ENCODE data around the gene SFT2D1.

DNA sequence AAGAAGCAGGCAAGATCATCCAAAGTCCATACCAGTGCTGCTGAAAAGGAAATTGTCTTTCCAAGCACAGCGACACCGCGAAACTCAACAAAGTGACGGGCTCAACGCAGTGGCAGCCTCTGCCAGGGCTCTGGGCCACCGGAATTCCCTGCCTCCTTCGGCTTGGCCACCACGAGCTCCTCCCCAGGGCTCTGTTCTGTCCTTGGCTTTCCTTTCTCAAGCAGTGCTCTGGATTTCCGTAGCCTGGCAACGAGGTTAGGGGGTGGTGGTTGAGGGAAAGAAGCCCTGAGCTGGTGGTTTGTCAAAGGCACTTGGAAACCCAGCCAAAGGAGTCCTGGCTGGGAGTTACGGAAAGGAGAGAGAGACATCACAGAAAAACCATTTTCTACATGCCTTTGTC is 65.3 kb downstream of the SFT2D1 start:
- no peak for TF ChIP-seq POLR2A (IDR thresholded peaks at IDR 0.05)
- TF ChIP-seq, protein P1, sequence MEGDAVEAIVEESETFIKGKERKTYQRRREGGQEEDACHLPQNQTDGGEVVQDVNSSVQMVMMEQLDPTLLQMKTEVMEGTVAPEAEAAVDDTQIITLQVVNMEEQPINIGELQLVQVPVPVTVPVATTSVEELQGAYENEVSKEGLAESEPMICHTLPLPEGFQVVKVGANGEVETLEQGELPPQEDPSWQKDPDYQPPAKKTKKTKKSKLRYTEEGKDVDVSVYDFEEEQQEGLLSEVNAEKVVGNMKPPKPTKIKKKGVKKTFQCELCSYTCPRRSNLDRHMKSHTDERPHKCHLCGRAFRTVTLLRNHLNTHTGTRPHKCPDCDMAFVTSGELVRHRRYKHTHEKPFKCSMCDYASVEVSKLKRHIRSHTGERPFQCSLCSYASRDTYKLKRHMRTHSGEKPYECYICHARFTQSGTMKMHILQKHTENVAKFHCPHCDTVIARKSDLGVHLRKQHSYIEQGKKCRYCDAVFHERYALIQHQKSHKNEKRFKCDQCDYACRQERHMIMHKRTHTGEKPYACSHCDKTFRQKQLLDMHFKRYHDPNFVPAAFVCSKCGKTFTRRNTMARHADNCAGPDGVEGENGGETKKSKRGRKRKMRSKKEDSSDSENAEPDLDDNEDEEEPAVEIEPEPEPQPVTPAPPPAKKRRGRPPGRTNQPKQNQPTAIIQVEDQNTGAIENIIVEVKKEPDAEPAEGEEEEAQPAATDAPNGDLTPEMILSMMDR (IDR thresholded peaks at IDR 0.05), result no peak

Measured in Peyer's patch (tissue), 4 donors.